NCI-H2029 (cell line): ENCODE results near the gene POTEB.
"Not testable (repeated sequence)": the region's sequence is repeated elsewhere in the genome, so short reads cannot be mapped to it uniquely, and the experiment has no call there.

ENCODE experiments used
- DNase-seq: peaks from one replicate; lab custom pipeline; 2025; lab: John Stamatoyannopoulos, UW

The POTEB gene

DNA sequence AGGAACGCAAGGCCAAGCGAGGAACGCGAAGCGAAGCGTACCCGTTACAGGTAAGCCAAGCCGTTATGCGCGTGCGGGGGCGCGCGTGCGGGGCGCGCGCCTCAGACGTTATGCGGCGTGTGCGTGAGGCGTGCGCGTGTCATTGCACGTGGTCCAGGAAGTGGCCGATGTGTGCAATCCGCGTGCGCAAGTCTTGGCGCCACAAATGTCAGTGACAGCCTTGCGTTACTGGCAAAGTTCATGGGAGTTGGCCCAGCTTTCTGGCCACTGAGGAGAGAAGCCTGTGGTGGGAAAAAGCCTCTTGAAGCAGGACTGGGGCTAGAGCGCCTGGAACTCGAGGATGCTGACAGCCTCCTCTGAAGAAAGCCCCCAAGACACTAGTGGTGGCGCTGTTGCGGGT is at the start of gene POTEB:
Gene POTEB (minus strand): TSS at position 101 of the 400 bp plus-strand sequence. CDS start 489 bp downstream, outside the sequence.
- DNase-seq: not testable (repeated sequence)

DNA sequence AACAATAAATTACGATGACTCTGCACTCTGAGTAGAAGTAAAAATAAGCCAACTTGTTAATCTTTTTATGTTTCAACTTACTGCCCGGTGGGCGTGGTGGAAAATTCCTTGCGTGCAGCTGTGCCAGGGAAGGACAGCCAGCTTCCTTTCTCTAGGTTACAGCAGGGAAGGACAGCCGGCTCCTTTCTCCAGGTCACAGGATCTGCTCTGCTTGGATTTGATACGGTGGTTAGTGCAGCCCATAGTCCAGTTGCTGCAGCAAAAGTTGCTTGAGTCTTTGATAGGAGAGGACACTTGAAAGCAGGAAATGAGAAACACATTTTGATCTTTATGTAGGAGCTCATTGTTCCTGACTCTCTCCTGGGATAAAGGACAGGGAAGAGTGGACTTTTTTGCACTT is 13.4 kb upstream of the POTEB start:
- DNase-seq: not testable (repeated sequence)

DNA sequence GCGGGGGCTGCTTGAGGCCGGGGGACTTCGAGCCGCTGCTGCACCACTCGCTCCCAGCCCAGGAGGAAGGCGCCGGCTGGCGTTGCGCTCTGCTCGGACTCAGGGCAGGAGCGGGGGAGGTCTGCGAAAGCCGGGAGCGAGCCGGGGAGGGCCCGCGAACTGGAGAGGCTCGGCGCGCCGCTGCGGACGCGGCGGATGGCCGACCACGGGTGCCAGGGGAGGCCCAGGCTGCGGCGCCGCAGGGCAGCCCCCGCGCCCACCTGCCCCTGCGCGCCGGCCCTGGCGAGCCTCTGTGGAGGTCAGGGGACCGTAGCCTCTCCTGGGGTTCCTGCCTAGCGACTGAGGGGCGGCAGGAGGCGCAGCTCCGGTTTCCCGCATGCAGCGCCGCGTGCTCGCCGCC is 12.0 kb upstream of the POTEB start:
- not testable (repeated sequence) for DNase-seq

- DNase-seq: not testable (repeated sequence)
Measured at GRCh38 chr15:21838831-21839230, 38.7 kb downstream of the POTEB start.
